Thoracic aorta (tissue), 2 donors: Measurements from ENCODE around the gene UVSSA. TPM values are rescaled to one million over a fixed set of nuclear protein-coding genes. Genes with fewer than 3 reads are reported as not detected.

ENCODE experiments used
- ATAC-seq: fragments of 150-250 bp; one replicate; pipeline ENCODE4 v1.8.0; 2017; ENCODE audit warnings: low read depth; ENCODE audit not compliant: insufficient number of reproducible peaks, low FRiP score
- DNase-seq: peaks from one replicate; pipeline ENCODE4 v3.0.0-alpha.2; 2020; ENCODE audit warnings: low spot score
- H3K27ac ChIP-seq, 2 donors: fragments of 200-600 bp; sonication (generic); 1 replicate in 1 of 2; 2 replicates in 1 of 2; pipeline ENCODE4 v1.5.1; 2016; ENCODE audit warnings: mild to moderate bottlenecking in 2 of 2, moderate library complexity in 2 of 2
- H3K27me3 ChIP-seq: fragments of 200-600 bp; sonication (generic); replicated peaks from 2 replicates; pipeline ENCODE4 v1.6.0; 2016; ENCODE audit warnings: mild to moderate bottlenecking; ENCODE audit not compliant: insufficient read depth
- H3K36me3 ChIP-seq: fragments of 200-600 bp; sonication (generic); one replicate; pipeline ENCODE4 v1.5.1; 2016
- H3K4me1 ChIP-seq, 2 donors: fragments of 200-600 bp; sonication (generic); 1 replicate in 1 of 2; 2 replicates in 1 of 2; pipeline versions ENCODE4 v1.5.1 to v1.6.0; 2016; ENCODE audit warnings: low read depth in 2 of 2, mild to moderate bottlenecking in 1 of 2; ENCODE audit not compliant: control insufficient read depth in 1 of 2
- H3K4me3 ChIP-seq: fragments of 200-600 bp; sonication (generic); 2 replicates; pipeline ENCODE4 v1.5.1; 2016; ENCODE audit warnings: mild to moderate bottlenecking
- H3K9me3 ChIP-seq: fragments of 200-600 bp; sonication (generic); 2 replicates; pipeline ENCODE4 v1.5.1; 2016
- CTCF ChIP-seq: fragments of 200-600 bp; sonication (generic); IDR thresholded peaks from one replicate; pipeline ENCODE4 v1.5.1; 2019; ENCODE audit warnings: antibody characterized with exemption
- total RNA-seq, 2 donors: library from RNA; depleted of rRNA; stranded (reverse); fragments of >200 nt; gene quantifications; one replicate each; pipeline versions ENCODE4 v1.1.0 to v1.2.3, GENCODE V29; 2016

The UVSSA gene
- total RNA-seq, 2 donors from 2014 or later: 23.3 to 29.0 TPM

- no peak for TF ChIP-seq CTCF
- Histone ChIP-seq H3K4me1 (peaks cover 0 to 46% of the 10 kb centered on the region in 2 donors), H3K27ac (no peak overlapping the region), H3K36me3 (no peaks in the 10 kb centered on the region), H3K27me3 (peaks cover 20% of the 10 kb centered on the region), H3K9me3 (no peaks in the 10 kb centered on the region), H3K4me3 (no peak overlapping the region)
- no peak for DNase-seq
- ATAC-seq: no peak
Measured at GRCh38 chr4:1403591-1404572, 56.9 kb downstream of the UVSSA start.

- no peak for ATAC-seq
- TF ChIP-seq CTCF: no peak
- Histone ChIP-seq H3K27ac (no peak overlapping the region), H3K36me3 (no peaks in the 10 kb centered on the region), H3K9me3 (no peaks in the 10 kb centered on the region), H3K27me3 (peaks cover 20% of the 10 kb centered on the region), H3K4me1 (peaks cover 0 to 46% of the 10 kb centered on the region in 2 donors), H3K4me3 (no peak overlapping the region)
- no peak for DNase-seq
Measured at GRCh38 chr4:1404573-1405253, 57.7 kb downstream of the UVSSA start.

- no peak for DNase-seq
- Histone ChIP-seq H3K4me3 (no peak overlapping the region), H3K27me3 (peaks cover 20% of the 10 kb centered on the region), H3K4me1 (peaks cover 0 to 46% of the 10 kb centered on the region in 2 donors), H3K27ac (no peak overlapping the region), H3K36me3 (no peaks in the 10 kb centered on the region), H3K9me3 (no peaks in the 10 kb centered on the region)
- ATAC-seq: no peak
- TF ChIP-seq CTCF: no peak
Measured at GRCh38 chr4:1405254-1405635, 58.2 kb downstream of the UVSSA start.

GRCh38 chr4:1405636-1406393 is 58.8 kb downstream of the UVSSA start:
- H3K4me3 ChIP-seq: no peak overlapping the region
- no peaks in the 10 kb centered on the region for H3K9me3 ChIP-seq
- peaks cover 20% of the 10 kb centered on the region for H3K27me3 ChIP-seq
- no peaks in the 10 kb centered on the region for H3K36me3 ChIP-seq
- peaks cover 0 to 46% of the 10 kb centered on the region in 2 donors for H3K4me1 ChIP-seq
- ATAC-seq: no peak
- no peak for DNase-seq
- TF ChIP-seq CTCF: no peak
- no peak overlapping the region for H3K27ac ChIP-seq
